ENCODE data around the gene AP3S2. TPM values are rescaled to one million over a fixed set of nuclear protein-coding genes. Genes with fewer than 3 reads are reported as not detected.

AP3S2 gene
- total and polyA plus RNA-seq, 2 donors from 2014 or later: 17.5 to 42.9 TPM

DNA sequence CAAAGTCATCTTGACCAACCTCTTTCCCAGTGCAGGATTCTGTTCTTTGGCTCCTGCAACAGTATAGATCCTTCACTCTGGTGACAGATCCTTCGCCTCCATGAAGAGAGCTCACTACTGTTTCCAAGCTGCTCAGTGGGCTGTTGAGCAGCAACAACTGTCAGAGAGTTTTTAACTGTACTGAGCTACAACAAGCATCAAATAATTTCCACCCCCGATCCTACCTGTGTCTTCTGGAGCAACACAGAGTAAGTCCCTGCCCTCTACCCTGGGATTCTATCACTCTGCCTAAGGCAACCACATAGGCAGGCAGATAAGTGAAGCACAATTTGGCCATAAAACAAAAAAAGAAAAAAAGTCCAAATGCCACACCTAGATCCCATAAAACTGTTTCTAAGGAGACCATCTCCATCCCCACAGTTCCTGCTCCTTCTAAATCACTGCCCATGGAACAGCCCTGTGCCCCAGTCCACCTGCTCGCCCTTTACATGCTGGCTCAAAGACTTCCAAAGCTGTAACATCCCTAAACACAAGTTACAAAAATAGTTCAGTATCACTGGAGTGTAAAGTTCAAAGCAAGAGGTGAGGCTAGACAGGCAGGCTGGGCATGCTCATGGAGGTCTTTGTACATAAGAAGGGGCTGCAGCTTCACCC, 41.3 kb downstream of the AP3S2 start:
- no peak overlapping the region for H3K9ac ChIP-seq (ENCODE audit: low read length in 3 of 3)
- H3K27me3 ChIP-seq (ENCODE audit: control insufficient read depth, insufficient read depth, low read length): no peaks in the 10 kb centered on the region
- no peak overlapping the region for H3K4me3 ChIP-seq (ENCODE audit: low read length in 3 of 3)
- no peak for DNase-seq
- H3K4me1 ChIP-seq (ENCODE audit: control insufficient read depth in 2 of 3, insufficient read depth in 2 of 3, low read depth in 1 of 3, low read length in 3 of 3): peaks cover 0 to 30% (median 12%) of the 10 kb centered on the region in 3 donors
- FAIRE-seq: no peak
- peaks cover 0 to 6% (median 0%) of the 10 kb centered on the region in 3 donors for H3K36me3 ChIP-seq (ENCODE audit: control insufficient read depth in 2 of 3, insufficient read depth in 3 of 3, low read length in 3 of 3)
- TF ChIP-seq, protein P1, sequence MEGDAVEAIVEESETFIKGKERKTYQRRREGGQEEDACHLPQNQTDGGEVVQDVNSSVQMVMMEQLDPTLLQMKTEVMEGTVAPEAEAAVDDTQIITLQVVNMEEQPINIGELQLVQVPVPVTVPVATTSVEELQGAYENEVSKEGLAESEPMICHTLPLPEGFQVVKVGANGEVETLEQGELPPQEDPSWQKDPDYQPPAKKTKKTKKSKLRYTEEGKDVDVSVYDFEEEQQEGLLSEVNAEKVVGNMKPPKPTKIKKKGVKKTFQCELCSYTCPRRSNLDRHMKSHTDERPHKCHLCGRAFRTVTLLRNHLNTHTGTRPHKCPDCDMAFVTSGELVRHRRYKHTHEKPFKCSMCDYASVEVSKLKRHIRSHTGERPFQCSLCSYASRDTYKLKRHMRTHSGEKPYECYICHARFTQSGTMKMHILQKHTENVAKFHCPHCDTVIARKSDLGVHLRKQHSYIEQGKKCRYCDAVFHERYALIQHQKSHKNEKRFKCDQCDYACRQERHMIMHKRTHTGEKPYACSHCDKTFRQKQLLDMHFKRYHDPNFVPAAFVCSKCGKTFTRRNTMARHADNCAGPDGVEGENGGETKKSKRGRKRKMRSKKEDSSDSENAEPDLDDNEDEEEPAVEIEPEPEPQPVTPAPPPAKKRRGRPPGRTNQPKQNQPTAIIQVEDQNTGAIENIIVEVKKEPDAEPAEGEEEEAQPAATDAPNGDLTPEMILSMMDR (IDR thresholded peaks at IDR 0.05; ENCODE audit: borderline replicate concordance, extremely low read depth, insufficient read depth): no peak
- intact Hi-C loops (cut with DNase I): no loop called here
- no peaks in the 10 kb centered on the region for H3K9me3 ChIP-seq (ENCODE audit: control insufficient read depth in 2 of 3, insufficient read depth in 1 of 3, low read length in 3 of 3)
- H3K27ac ChIP-seq (ENCODE audit: low read depth in 2 of 2, low read length in 2 of 2): peak overlapping the region; percentile 22 to 36

DNA sequence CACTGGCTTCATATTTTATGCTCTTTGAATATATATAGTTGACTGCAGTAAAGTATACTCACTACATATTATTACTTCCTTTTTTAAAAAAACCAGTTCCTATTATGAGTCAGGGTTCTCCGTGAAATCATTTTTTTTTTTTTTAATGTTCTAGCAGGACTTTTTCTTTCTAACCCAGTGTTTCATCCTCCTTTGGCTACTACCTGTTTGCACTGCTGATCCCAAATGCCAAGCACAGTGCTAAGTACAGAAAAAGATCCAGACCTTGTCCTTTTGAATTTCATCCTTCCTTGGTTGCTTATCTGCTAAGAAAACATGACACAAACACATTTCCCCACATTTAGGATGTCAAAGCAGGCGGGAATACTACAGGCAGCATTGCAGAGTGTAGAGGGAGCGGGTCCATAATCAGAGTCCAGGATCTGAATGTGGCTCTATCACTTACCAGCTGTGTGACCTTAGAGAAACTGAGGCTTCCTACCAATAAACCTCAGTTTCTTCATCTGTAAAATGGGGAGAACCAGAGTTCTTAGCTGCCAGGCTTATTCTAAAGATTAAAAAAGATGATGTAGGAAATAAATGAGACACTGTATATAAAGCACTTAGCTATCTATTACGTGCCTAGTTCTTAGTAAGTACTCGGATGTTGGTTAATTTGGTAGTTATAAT, 42.0 kb downstream of the AP3S2 start:
- no peak for FAIRE-seq
- Histone ChIP-seq H3K27ac (ENCODE audit: low read depth in 2 of 2, low read length in 2 of 2) (peak overlapping the region; percentile 22 to 71), H3K9ac (ENCODE audit: low read length in 3 of 3) (no peak overlapping the region), H3K36me3 (ENCODE audit: control insufficient read depth in 2 of 3, insufficient read depth in 3 of 3, low read length in 3 of 3) (peaks cover 0 to 6% (median 0%) of the 10 kb centered on the region in 3 donors), H3K4me3 (ENCODE audit: low read length in 3 of 3) (no peak overlapping the region), H3K27me3 (ENCODE audit: control insufficient read depth, insufficient read depth, low read length) (no peaks in the 10 kb centered on the region), H3K4me1 (ENCODE audit: control insufficient read depth in 2 of 3, insufficient read depth in 2 of 3, low read depth in 1 of 3, low read length in 3 of 3) (peaks cover 0 to 24% (median 12%) of the 10 kb centered on the region in 3 donors), H3K9me3 (ENCODE audit: control insufficient read depth in 2 of 3, insufficient read depth in 1 of 3, low read length in 3 of 3) (no peaks in the 10 kb centered on the region)
- TF ChIP-seq, protein P1 (IDR thresholded peaks at IDR 0.05; ENCODE audit: borderline replicate concordance, extremely low read depth, insufficient read depth): no peak
- intact Hi-C loops (cut with DNase I): no loop called here
- no peak for DNase-seq

DNA sequence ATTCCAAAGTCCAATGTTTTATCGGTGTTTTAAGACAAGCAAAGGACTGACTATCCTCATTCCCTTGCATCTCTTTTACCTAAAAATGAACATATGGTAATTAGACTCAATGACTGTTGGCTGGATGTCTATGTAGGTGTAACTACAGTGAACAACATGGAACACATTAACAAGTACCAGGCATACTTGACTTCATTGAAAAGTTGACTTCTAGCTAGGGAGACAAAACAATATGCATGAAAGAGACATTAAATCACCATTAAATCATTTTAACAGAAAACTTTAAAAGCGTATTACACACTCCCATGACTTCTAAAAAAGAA, 44.9 kb downstream of the AP3S2 start:
- FAIRE-seq: no peak

More for the DNA sequence above, 44.9 kb downstream of the AP3S2 start:
- peak overlapping the region in 1 of 2 donors; percentile 20 for H3K27ac ChIP-seq (ENCODE audit: low read depth in 2 of 2, low read length in 2 of 2)
- no peaks in the 10 kb centered on the region for H3K9me3 ChIP-seq (ENCODE audit: control insufficient read depth in 2 of 3, insufficient read depth in 1 of 3, low read length in 3 of 3)
- TF ChIP-seq, protein P1 (IDR thresholded peaks at IDR 0.05; ENCODE audit: borderline replicate concordance, extremely low read depth, insufficient read depth): no peak
- peaks cover 0 to 6% (median 0%) of the 10 kb centered on the region in 3 donors for H3K36me3 ChIP-seq (ENCODE audit: control insufficient read depth in 2 of 3, insufficient read depth in 3 of 3, low read length in 3 of 3)
- no peaks in the 10 kb centered on the region for H3K27me3 ChIP-seq (ENCODE audit: control insufficient read depth, insufficient read depth, low read length)
- no peak overlapping the region for H3K4me3 ChIP-seq (ENCODE audit: low read length in 3 of 3)
- no peak overlapping the region for H3K9ac ChIP-seq (ENCODE audit: low read length in 3 of 3)
- DNase-seq: no peak
- intact Hi-C loops (cut with DNase I): no loop called here
- peaks cover 0 to 33% (median 11%) of the 10 kb centered on the region in 3 donors for H3K4me1 ChIP-seq (ENCODE audit: control insufficient read depth in 2 of 3, insufficient read depth in 2 of 3, low read depth in 1 of 3, low read length in 3 of 3)
